ENCODE results near the gene GFPT1.
A peak's percentile ranks its signal among the peaks of the same experiment; 100 is the strongest.

The GFPT1 gene

GRCh38 chr2:69390471-69390870 is 3.4 kb upstream of the GFPT1 start:
- TF ChIP-seq GATA1 (IDR thresholded peaks at IDR 0.05; ENCODE audit: low read depth, low read length) (no peak), POLR2A (IDR thresholded peaks at IDR 0.05; ENCODE audit: low read length) (no peak)
- no peak for DNase-seq

- no peak for DNase-seq
- TF ChIP-seq GATA1 (IDR thresholded peaks at IDR 0.05; ENCODE audit: low read depth, low read length) (no peak), POLR2A (IDR thresholded peaks at IDR 0.05; ENCODE audit: low read length) (no peak)
Measured at GRCh38 chr2:69390001-69390400, 3.0 kb upstream of the GFPT1 start.

GRCh38 chr2:69389271-69389670 is 2.2 kb upstream of the GFPT1 start:
- no peak for DNase-seq
- TF ChIP-seq POLR2A (IDR thresholded peaks at IDR 0.05; ENCODE audit: low read length) (no peak), GATA1 (IDR thresholded peaks at IDR 0.05; ENCODE audit: low read depth, low read length) (no peak)

- TF ChIP-seq GATA1 (IDR thresholded peaks at IDR 0.05; ENCODE audit: low read depth, low read length), result no peak
- no peak for TF ChIP-seq POLR2A (IDR thresholded peaks at IDR 0.05; ENCODE audit: low read length)
- DNase-seq, result no peak
Measured at GRCh38 chr2:69387770-69388481, 899 bp upstream of the GFPT1 start.

- TF ChIP-seq GATA1 (IDR thresholded peaks at IDR 0.05; ENCODE audit: low read depth, low read length) (no peak), POLR2A (IDR thresholded peaks at IDR 0.05; ENCODE audit: low read length) (no peak)
- DNase-seq, result peak in 1 of 2 experiments; percentile 67
Measured at GRCh38 chr2:69386360-69386759, 667 bp downstream of the GFPT1 start.

- TF ChIP-seq POLR2A (IDR thresholded peaks at IDR 0.05; ENCODE audit: low read length) (no peak), GATA1 (IDR thresholded peaks at IDR 0.05; ENCODE audit: low read depth, low read length) (no peak)
- peak; percentile 67 to 88 for DNase-seq
Measured at GRCh38 chr2:69385443-69386151, 1.4 kb downstream of the GFPT1 start.

GRCh38 chr2:69384618-69385081 is 2.4 kb downstream of the GFPT1 start:
- peak in 1 of 2 experiments; percentile 40 for DNase-seq
- TF ChIP-seq POLR2A (IDR thresholded peaks at IDR 0.05; ENCODE audit: low read length), result no peak
- TF ChIP-seq GATA1 (IDR thresholded peaks at IDR 0.05; ENCODE audit: low read depth, low read length), result no peak

GRCh38 chr2:69383176-69383812 is 3.7 kb downstream of the GFPT1 start:
- no peak for DNase-seq

GRCh38 chr2:69382547-69382946 is 4.5 kb downstream of the GFPT1 start:
- TF ChIP-seq POLR2A (IDR thresholded peaks at IDR 0.05; ENCODE audit: low read length), result no peak
- TF ChIP-seq GATA1 (IDR thresholded peaks at IDR 0.05; ENCODE audit: low read depth, low read length), result no peak
- DNase-seq, result no peak

More at GRCh38 chr2:69383176-69383812, 3.7 kb downstream of the GFPT1 start:
- no peak for TF ChIP-seq GATA1 (IDR thresholded peaks at IDR 0.05; ENCODE audit: low read depth, low read length)
- TF ChIP-seq POLR2A (IDR thresholded peaks at IDR 0.05; ENCODE audit: low read length), result no peak

- TF ChIP-seq GATA1 (IDR thresholded peaks at IDR 0.05; ENCODE audit: low read depth, low read length) (no peak), POLR2A (IDR thresholded peaks at IDR 0.05; ENCODE audit: low read length) (no peak)
- peak; percentile 62 to 88 for DNase-seq
Measured at GRCh38 chr2:69381337-69381737, 5.7 kb downstream of the GFPT1 start.

GRCh38 chr2:69380072-69380917 is 6.7 kb downstream of the GFPT1 start:
- peak in 1 of 2 experiments; percentile 49 for DNase-seq
- no peak for TF ChIP-seq GATA1 (IDR thresholded peaks at IDR 0.05; ENCODE audit: low read depth, low read length)

GRCh38 chr2:69376403-69376802 is 10.6 kb downstream of the GFPT1 start:
- no peak for TF ChIP-seq POLR2A (IDR thresholded peaks at IDR 0.05; ENCODE audit: low read length)
- no peak for TF ChIP-seq GATA1 (IDR thresholded peaks at IDR 0.05; ENCODE audit: low read depth, low read length)
- DNase-seq, result no peak

GRCh38 chr2:69375494-69376353 is 11.3 kb downstream of the GFPT1 start:
- TF ChIP-seq GATA1 (IDR thresholded peaks at IDR 0.05; ENCODE audit: low read depth, low read length), result no peak
- no peak for TF ChIP-seq POLR2A (IDR thresholded peaks at IDR 0.05; ENCODE audit: low read length)
- DNase-seq, result peak; percentile 55 to 75
